Activated CD4-positive, alpha-beta T cell treated with anti-CD3 and anti-CD28 coated beads, Interleukin-10, Interleukin-2, amounts not matched to agents 100 ng/mL and 50 ng/mL, durations not matched to agents 16 hours and 8 hours (primary cell): Measurements from ENCODE around the gene DAB1.

ENCODE experiments used
- DNase-seq: peaks from one replicate; pipeline ENCODE4 v3.0.0-alpha.2; 2020

The DAB1 gene

GRCh38 chr1:56965916-56966697, 457.8 kb downstream of the DAB1 start, which contains the start of gene C8B:
Gene C8B (minus strand): TSS chr1:56966015. CDS start chr1:56965948, 67 bp downstream.
- DNase-seq = no peak

GRCh38 chr1:56965191-56965590, 458.7 kb downstream of the DAB1 start:
- DNase-seq = no peak

- no peak for DNase-seq
Observed at GRCh38 chr1:56964349-56965017, 459.4 kb downstream of the DAB1 start.

- DNase-seq = no peak
Observed at GRCh38 chr1:56963667-56964066, 460.2 kb downstream of the DAB1 start.

- DNase-seq = no peak
Observed at GRCh38 chr1:56961426-56961825, 462.4 kb downstream of the DAB1 start.

- DNase-seq = no peak
Observed at GRCh38 chr1:56958526-56958925, 465.3 kb downstream of the DAB1 start.

- DNase-seq = no peak
Observed at GRCh38 chr1:56957931-56958330, 465.9 kb downstream of the DAB1 start.

- DNase-seq = no peak
Observed at GRCh38 chr1:56954664-56955063, 469.2 kb downstream of the DAB1 start.

- DNase-seq = no peak
Observed at GRCh38 chr1:56953386-56953785, 470.5 kb downstream of the DAB1 start.

GRCh38 chr1:56952501-56952900, 471.4 kb downstream of the DAB1 start:
- DNase-seq = no peak

GRCh38 chr1:56948403-56949023, 475.3 kb downstream of the DAB1 start:
- no peak for DNase-seq
